GM12873 (cell line): ENCODE measurements around the gene IRAK3.
A peak's percentile ranks its signal among the peaks of the same experiment; 100 is the strongest.

ENCODE experiments used
- CTCF ChIP-seq: IDR thresholded peaks from 2 replicates; pipeline ENCODE4 v1.5.1; 2012; ENCODE audit warnings: low read depth, mild to moderate bottlenecking, moderate library complexity, low read length, control low read depth; ENCODE audit not compliant: insufficient read depth; ENCODE audit errors: missing control alignments

IRAK3 gene

DNA sequence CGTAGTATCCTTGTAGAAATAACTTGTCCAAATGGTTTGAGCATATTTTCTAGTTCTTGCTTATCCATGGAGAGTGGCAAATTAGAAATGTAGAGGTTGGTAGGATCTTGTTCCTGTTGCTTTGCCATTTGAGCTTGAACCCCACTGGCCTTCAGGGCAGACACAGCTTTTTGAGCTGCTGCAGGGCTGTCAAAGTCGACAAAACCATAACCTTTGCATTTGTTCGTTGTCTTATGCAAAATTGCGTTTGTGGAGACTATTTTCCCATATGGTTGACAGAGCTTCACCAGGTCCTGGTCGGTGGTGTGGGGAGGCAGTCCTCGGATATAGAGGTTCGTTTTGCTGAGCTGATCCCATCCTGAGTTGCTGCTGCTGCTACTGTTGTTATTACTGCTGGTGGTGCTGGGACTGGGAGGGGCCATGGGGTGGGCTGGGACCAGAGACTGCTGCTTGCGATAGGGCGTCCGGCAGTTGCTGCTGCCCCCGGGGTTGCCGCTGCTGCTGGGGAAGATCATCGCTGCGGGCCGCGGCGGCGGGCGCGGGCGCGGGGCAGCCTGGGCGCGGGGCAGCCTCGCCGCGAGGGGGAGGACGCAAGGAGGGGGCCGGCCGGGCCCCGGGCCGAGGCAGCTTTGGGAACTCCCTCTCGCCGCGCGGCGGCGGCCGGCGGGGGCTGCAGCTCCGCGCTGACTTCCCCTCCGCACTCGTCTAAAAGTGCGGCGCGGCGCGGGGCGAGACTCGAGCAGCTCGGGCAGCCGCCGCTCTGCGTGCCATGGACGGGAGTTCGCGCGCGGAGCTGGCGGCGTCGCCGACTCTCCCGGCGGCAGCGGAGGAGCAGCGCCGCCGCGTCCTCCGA, 46.0 kb downstream of the IRAK3 start:
- TF ChIP-seq CTCF: peak; percentile 20

- peak; percentile 17 for TF ChIP-seq CTCF
Measured at GRCh38 chr12:66235626-66236281, 46.7 kb downstream of the IRAK3 start.

- no peak for TF ChIP-seq CTCF
Measured at GRCh38 chr12:66236969-66237368, 48.0 kb downstream of the IRAK3 start.

GRCh38 chr12:66237505-66238175, 48.6 kb downstream of the IRAK3 start:
- TF ChIP-seq CTCF: no peak

DNA sequence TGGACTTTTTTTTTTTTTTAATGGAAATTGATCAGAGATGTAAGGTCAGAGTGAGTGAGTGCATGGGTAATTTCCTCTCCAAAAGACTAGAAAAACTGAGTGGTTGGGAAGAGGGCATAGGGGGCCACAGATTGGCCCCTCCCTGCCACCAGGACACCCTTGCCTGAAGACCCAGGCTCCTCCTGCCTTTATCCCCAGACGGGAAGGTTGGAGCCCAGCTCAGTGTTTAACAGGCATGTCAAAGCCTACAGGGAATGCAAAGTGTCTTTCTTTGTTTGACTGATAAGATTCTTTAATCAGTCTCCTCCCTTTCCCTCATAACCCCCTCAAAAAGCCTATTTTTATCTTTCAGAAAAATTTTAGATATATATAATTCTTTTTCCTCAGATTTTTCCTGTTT, 50.3 kb downstream of the IRAK3 start:
- no peak for TF ChIP-seq CTCF

GRCh38 chr12:66240096-66240820, 51.2 kb downstream of the IRAK3 start:
- TF ChIP-seq CTCF: no peak
